Hypothalamus (tissue), 51 donors: Measurements from ENCODE around the gene BRSK2.
"Not testable (repeated sequence)": the region's sequence is repeated elsewhere in the genome, so short reads cannot be mapped to it uniquely, and the experiment has no call there.

Experiments used
- DNase-seq, 51 donors: peaks; one replicate each; lab custom pipeline; 2025; lab: John Stamatoyannopoulos, UW

The BRSK2 gene

DNA sequence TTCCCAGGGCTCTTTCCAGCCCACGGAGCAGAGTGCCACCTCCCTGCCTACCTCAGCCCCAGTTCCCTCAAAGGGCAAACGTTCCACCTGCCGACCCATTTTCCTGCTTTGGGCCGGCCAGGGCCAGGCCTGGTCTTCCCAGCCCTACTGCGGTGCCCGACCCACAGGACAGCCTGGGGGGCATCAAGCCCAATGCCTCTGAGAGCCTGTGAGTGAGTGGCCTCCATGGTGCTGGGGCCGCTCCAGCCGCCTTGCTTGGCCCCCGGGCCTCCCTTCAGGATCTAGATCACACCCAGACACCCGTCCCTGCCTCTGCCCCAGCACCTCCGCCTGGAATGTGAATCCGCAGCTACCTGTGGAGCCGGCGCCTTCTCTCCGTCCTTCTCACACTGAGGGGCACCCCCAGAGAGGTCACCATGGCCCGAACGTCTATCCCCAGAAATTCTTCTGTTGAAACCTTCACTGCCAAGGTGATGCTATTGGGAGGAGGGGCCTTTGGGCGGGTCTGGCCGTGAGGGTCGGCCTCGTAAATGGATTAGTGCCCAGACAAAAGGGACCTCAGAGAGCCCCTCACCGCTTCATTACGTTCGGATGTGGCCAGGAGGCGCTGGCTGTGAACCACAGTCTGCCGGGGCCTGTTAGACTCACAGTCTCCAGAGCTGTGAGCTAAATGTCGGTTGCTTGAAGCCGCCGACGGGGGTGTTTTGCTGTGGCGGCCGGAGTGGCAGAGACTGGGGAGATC, 36.2 kb upstream of the BRSK2 start:
- no peak for DNase-seq

DNA sequence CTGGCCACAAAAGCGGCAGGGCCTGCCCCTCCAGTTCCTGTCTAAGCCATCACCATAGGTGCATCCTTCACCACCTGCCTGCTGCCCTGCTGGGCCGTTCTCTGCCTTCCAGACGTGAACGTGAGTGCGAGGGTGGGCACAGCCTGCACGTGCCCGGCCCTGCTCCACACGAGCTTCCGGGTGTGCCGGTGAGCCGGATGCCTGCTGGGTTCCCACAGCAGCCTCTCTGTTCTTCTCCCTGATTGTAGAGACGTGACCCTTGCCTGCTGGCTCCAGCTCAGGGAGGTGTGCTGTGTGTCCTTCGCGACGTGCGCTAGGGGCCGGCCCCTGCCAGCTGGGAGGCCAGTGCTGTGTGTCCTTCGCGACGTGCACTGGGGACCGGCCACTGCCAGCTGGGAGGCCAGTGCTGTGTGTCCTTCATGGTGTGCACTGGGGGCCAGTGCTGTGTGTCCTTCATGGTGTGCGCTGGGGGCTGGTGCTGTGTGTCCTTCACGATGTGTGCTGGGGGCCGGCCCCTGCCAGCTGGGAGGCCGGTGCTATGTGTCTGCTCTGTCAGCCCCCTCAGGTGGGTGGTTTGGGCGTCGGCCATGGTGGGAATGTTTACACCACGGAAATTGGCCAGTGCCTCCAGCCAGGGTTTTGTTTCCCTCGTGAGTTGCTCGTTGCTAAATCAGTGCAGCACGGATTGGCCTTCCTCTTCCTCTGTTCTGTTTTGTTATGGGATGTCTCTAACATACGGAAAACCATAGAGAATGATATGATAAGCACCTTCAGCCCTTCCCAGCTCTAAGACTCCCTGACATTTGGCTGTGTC, 35.4 kb upstream of the BRSK2 start:
- DNase-seq = no peak

DNA sequence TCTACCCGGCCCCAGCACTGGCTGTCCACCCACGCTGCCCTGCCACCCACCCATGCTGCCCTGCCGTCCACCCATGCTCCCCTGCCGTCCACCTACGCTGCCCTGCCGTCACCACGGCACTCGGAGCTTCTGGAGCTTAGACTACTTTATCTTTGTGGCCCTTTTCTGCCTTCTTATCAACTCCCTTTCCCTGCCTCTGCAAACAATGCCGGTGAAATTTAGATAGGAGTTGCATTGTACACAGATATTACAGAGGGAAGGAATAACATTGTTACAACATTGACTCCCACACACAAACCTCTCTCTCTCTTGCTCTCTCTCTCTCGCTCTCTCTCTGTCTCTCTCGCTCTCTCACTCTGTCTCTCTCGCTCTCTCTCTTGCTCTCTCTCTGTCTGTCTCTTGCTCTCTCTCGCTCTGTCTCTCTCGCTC, 33.7 kb upstream of the BRSK2 start:
- DNase-seq = no peak

DNA sequence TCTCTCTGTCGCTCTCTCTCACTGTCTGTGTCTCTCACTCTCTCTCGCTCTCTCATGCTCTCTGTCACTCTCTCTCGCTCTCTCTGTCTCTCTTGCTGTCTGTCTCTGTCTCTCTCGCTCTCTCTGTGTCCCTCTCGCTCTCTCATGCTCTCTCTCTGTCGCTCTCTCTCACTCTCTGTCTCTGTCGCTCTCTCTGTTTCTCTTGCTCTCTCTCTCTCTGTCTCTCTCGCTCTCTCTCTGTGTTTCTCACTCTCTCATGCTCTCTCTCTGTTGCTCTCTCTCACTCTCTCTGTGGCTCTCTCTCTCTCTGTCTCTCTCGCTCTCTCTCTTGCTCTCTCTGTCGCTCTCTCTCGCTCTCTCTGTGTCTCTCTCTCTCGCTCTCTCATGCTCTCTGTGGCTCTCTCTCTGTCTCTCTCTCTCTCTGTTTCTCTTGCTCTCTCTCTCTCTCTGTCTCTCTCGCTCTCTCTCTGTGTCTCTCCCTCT, 33.2 kb upstream of the BRSK2 start:
- no peak for DNase-seq

DNA sequence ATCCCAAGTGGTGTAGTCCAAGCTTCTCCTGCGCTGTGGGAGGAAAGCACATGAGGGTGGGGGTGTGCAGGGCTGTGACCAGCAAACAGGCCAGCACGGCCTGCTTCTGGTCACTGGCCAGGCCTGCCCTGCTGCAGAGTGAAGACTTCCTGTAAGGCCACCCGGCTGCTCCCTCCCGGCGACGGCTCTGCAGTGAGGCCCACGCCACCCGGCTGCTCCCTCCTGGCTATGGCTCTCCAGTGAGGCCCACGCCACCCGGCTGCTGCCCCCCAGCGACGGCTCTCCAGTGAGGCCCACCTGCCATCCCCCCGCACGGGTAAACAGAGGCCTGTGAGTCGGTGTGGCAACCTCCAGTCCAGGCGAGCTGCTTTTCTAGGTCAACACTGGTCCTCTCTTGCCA, 31.4 kb upstream of the BRSK2 start:
- no peak for DNase-seq

DNA sequence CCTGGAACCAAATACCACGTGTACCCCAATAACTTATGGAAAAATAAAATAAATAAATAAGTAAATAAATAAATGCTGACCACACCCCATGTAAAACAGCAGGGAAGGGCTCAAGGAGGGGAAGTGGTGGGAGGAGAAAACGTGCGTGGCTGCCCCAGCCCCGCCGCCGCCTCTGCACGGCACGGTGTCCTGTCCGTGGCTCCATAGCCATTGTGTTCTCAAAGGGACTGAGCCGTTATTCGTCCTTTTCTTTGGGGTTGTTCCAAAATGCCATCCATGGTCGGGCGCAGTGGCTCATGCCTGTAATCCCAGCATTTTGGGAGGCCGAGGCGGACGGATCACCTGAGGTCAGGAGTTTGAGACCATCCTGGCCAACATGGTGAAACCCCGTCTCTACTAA, 30.8 kb upstream of the BRSK2 start:
- not testable (repeated sequence) for DNase-seq

DNA sequence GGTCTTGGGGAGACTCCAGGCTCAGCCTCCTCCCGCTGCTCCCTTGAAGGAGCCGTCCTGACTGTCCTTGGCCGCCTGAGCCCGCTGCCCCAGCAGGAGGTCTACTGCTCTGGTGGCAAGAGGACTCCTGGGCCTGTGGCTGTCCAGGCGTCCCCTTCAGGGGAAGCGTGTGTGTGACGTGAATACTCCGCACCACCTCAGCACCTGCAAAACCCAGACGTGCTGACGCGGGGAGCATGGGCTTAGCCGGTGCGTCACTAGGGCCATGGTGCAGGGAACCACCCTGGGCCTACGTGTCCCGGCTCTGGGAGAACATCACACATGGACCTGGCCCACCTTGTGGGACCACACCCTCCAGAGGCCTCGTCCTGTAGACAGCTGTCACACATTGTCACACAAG, 30.2 kb upstream of the BRSK2 start:
- no peak for DNase-seq

DNA sequence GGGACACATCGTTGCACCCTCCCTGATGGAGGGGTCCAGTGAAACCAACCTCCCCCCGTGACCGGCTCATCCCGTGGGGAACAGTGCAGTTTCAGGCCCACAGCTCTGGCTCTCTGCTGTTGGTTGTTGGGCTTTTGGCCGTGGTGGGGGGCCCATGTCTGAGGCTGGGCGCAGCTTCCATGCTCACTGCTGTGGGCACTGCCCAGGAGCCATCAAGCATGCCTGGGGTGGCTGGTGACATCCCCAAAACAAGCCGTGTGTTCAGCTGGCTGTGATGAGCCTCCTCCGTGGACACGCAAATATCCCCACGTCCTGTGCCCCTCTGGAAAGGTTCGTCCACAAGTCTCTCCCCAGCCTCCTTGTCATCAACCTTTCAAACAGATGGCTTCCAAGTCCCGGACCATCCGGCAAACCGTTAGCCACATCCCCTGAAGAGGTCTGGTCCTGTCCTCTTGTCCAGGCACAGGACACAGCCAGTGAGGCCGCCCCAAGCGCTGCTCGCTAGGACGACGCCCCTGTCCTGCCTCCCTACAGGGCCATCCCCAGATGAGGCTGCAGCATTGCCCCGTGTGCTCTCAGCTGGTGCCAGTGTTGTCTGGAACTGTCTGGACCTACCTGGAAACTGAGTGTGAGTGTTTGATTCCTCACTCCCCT, 29.4 kb upstream of the BRSK2 start:
- no peak for DNase-seq

DNA sequence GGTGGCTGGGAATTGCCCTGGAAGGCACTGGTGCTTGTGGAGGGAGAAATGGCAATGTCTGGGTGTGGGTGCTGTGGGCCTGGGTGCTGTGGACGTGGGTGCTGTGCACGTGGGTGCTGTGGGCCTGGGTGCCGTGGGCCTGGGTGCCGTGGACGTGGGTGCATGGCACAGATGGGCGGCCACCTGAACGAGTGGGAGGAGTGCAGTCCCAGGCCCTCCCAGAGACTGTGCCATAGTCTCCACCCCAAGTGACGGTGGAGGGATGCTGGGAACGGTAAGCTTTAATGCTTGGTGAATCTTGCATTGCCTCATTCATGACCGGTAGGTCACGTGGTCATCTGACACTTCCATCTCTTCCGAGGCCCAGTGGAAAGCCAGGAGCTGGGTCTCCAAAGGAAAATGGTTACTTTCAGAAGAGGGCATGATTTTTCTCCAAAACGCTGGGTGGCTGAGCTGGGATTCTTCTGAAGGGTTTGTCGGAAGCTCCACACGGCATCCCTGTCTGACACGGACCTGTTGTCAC, 28.8 kb upstream of the BRSK2 start:
- DNase-seq = no peak

DNA sequence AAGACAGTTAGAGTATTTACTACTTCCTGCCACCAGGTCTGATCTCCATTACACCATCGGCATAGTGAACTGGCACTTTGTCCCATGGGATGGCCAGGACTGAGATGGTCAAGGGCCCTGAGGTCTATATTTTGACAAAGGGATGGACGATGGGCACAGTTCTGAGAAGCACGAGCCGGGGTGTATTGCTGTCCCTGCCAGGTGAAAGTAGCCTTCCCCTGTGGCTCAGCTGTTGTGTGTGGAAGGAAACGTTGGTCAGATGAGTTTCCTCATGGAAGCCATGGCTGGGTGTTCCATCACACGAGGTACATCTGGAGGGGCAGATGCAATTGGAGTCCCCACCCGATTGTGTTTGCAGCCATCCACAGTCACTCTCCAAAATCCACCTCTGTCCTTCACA, 27.9 kb upstream of the BRSK2 start:
- no peak for DNase-seq

DNA sequence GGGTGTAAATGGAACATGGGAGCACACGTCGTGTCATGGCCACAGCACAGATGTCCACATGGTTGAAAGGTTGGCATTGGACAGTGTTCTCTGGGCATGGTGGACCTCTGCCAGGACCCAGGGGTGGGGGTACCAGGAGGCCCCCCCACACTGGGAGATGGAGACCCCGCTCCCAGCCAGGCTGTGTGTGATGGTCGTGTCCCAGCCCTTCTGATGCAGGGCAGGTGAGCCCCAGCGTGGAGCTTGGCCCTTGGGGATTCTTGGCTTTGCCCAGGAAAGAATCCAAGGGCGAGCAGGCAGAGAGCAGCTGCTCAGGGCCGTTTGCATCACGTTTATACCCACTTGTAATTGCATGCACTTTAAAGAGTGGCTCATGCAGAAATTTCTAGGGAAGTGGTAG, 22.0 kb upstream of the BRSK2 start:
- DNase-seq = no peak

DNA sequence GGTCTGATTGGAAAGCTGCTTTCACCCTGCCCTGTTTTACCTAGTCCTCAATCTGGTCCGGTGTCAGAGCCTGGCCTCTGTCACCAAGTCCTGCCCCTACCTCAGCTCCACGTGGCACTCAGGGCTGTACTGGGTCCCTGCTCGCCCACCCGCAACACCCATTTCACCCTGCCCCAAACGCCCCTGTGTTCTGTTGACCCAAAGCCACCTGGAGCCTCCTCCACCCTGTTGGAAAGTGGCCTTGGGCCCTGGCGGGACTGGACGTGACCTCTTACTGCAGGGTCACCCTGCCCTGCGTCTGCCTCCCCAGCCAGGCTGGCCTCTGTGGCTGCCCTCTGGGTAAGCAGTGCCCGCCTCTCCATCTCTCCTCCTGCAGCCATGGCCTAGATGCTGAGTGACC, 21.5 kb upstream of the BRSK2 start:
- DNase-seq = no peak

DNA sequence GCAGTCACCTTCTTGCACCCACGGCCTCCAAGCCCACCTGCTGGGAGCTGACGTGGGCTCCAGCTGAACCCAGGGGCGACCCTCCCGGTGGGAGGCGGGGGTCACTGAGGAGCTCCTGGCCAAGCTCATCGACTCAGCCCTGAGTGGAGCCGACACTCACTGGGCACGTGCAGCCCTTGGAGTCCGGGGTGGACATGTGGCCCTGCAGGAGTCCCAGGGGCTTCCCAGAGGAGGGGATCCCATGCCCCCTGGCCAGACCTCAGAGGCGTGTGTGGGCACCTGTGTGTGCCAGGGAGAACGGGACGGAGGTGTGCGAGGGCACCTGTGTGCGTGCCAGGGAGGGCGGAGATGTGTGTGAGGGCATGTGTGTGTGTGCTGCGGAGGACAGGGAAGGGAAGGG, 20.8 kb upstream of the BRSK2 start:
- DNase-seq = no peak

DNA sequence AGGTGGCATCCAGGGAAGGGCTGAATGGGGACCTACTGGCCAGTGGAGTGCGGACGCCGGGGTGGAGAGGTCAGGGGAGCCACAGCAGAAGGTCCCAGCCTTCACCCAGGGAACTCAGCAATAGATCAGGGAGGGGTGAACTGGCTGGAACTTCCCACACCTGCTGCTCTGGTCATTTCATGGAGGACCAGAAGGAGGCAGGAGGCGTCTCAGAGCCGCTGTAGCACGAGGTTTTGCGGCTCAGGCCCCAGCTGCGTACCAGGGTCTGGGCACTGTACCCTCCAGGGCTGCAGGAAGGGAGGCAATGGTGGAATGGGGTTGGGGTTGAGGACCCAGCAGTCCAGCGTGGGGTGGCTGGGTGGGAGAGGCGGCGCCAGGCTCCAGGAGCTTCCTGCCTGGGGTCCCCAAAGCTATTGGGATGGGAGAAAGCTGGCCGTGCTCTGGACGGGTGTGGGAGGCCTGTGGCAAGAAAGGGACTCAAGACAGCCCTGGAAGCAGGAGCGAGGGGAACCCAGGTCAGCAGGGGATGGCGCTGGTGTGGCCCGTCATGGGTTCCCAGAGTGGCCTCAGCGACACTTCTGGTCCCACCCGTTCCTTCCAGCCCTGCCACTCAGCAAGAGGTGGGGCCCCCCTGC, 20.2 kb upstream of the BRSK2 start:
- DNase-seq = no peak

DNA sequence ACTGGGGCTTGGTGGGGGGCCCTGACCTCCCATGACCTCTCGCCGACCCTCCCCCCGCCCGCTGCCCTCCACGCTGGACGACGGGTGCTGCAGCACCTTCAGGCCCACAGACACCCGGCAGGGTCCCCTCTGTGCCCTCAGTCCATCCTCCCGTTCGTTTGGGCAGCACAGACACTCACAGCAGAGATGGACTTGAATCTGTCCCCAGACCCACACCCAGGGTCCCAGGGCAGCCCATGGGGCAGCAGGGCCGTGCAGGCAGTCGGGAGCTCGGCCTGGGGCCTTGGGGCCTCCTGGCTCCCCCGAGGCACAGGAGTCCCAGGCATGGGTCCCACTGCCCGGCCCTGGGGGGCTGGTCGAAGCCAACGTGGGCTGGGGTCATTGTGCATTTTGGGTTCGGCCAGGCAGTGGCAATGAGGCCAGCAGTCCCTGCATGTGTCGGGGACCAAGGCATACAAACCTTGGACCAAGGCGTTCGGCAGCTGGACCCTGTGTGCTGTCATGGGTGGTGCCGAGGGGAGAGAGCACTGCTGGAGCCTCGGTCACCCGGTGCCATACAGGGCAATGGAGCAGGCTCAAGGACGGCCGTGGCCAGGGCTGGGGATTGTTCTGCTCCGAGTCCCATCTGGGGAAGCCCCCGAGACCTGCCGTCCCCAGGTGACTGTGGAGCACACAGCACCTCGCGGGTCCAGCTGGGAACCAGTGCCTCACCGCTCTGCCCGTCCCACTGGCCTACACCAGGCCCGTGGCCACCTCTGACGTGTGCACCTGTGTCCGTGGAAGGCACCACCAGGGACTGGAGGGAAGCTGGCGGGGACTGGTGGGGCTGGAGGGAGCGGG, 19.3 kb upstream of the BRSK2 start:
- DNase-seq = no peak

DNA sequence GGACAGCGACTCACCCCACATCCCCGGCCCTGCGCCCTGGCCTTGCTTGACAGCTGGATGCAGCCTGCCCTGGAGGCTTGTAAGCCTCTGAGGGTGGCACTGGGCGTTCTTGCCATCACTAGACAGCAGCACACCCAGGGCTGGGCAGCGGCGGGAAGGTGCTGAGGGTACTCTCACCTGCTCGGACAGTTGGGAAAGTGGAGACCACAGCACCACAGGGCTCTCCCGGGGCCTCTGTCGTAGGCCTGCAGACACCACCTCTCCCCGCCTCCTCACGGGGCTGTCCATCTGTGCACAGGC, 18.8 kb upstream of the BRSK2 start:
- no peak for DNase-seq

DNA sequence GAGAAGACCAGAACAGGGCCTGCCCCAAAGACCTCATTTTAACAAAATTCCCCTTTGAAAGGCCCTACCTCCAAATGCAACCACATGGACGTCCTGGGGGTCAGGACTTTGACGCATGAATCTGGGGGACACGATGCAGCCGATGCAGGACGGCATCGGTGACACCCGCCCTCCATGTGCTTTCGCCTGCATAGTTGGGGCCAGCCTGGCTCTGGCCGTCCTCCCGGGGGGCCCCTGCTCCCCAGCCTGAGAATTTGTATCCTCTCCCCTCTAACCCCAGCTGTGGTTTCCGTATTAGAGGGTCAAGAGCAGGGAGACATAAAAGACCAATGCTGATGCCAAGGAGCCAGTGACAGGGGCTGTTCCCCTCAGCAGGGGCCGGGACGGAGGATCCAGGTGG, 18.4 kb upstream of the BRSK2 start:
- DNase-seq = no peak

DNA sequence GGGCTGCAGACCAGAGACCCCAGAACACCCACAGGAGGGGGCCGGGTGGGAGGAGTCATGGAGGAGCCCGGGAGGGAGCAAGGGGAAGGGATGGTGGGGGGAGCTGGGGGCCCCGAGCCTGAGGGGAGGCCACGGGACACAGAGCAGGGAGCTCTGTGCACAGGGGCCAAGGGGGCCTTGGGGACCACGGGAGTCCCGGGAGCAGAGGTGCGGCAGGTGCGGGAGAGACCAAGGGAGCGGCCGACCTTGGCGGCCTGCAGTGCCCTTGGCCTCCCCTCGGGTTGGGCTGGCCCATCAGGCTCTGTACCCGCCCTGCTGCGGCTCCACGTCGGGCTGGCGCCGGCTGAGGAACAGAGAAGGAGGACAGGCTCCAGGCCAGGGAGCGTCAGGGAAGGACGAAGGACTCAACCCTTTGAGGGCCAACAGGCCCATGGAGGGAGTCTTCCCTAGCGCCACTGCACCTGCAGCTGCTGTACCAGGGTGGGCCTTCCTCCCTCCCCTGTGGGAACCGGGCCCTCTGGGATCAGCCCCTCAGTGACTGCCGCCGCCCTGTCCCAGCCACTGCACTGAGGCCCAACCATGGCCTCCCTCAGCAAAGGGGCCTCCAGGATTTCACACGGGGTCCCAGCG, 17.8 kb upstream of the BRSK2 start:
- DNase-seq = no peak

DNA sequence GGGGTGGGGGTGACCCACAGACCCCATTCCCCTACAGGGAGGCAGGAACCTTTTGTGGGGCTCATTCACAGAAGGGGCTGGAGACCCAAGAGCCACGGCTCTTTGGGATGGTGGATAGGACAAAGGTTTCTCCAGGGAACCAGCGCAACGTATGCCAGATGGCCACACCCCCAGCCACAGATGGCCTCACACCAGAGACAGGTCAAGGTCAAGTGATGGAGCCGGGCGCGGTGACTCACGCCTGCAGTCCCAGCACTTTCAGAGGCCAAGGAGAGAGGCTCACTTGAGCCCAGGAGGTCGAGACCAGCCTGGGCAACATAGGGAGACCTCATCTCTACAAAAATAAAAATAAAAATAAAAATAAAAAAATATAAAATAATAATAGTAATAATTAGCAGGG, 17.1 kb upstream of the BRSK2 start:
- DNase-seq = no peak
